Activated gamma-delta T cell treated with anti-CD3 and anti-CD28 coated beads, Interleukin-2, amount 50 U/mL, for 16 hours (primary cell): ENCODE data around the gene BAZ2A.
"Not testable (repeated sequence)": the region's sequence is repeated elsewhere in the genome, so short reads cannot be mapped to it uniquely, and the experiment has no call there.

Source experiments
- DNase-seq: peaks from one replicate; pipeline ENCODE4 v3.0.0-alpha.2; 2020; ENCODE audit warnings: low read depth

The BAZ2A gene

GRCh38 chr12:56630180-56630632, at the start of gene BAZ2A:
BAZ2A (minus strand) TSS chr12:56630326; CDS start chr12:56617530, 12,796 bp downstream.
- peak; percentile 76 for DNase-seq

- DNase-seq: no peak
Measured at GRCh38 chr12:56678852-56679251, 48.7 kb upstream of the BAZ2A start.

GRCh38 chr12:56677680-56678079, 47.6 kb upstream of the BAZ2A start:
- DNase-seq: no peak

- DNase-seq: no peak
Measured at GRCh38 chr12:56676851-56677580, 46.9 kb upstream of the BAZ2A start.

- DNase-seq: no peak
Measured at GRCh38 chr12:56671608-56672007, 41.5 kb upstream of the BAZ2A start.

GRCh38 chr12:56670836-56671235, 40.7 kb upstream of the BAZ2A start:
- no peak for DNase-seq

- DNase-seq: no peak
Measured at GRCh38 chr12:56668197-56668457, 38.0 kb upstream of the BAZ2A start.

- DNase-seq: no peak
Measured at GRCh38 chr12:56661979-56662638, 32.0 kb upstream of the BAZ2A start.

- no peak for DNase-seq
Measured at GRCh38 chr12:56661560-56661959, 31.4 kb upstream of the BAZ2A start.

GRCh38 chr12:56658921-56659320, 28.8 kb upstream of the BAZ2A start:
- DNase-seq: no peak

GRCh38 chr12:56657416-56658379, 27.6 kb upstream of the BAZ2A start:
- no peak for DNase-seq

- DNase-seq: not testable (repeated sequence)
Measured at GRCh38 chr12:56653781-56654180, 23.7 kb upstream of the BAZ2A start.

GRCh38 chr12:56648023-56648422, 17.9 kb upstream of the BAZ2A start:
- not testable (repeated sequence) for DNase-seq

- peak; percentile 83 for DNase-seq
Measured at GRCh38 chr12:56645717-56646446, 15.8 kb upstream of the BAZ2A start, which contains the start of gene ATP5F1B. ATP5F1B (minus strand) TSS chr12:56645984; CDS start chr12:56645963, 21 bp downstream.

- no peak for DNase-seq
Measured at GRCh38 chr12:56645201-56645716, 15.1 kb upstream of the BAZ2A start.

GRCh38 chr12:56644654-56645053, 14.5 kb upstream of the BAZ2A start:
- DNase-seq: no peak

GRCh38 chr12:56641219-56641618, 11.1 kb upstream of the BAZ2A start:
- DNase-seq: no peak

GRCh38 chr12:56637621-56638020, 7.5 kb upstream of the BAZ2A start:
- no peak for DNase-seq

GRCh38 chr12:56636675-56637540, 6.8 kb upstream of the BAZ2A start:
- peak; percentile 87 for DNase-seq
